Stimulated activated CD4-positive, alpha-beta T cell treated with anti-CD3 and anti-CD28 coated beads, TNF-alpha, amount 100 ng/mL, for 24 hours (primary cell): ENCODE measurements around the gene SNX18.

ENCODE experiments used
- DNase-seq, 3 experiments: peaks; one replicate each; pipeline ENCODE4 v3.0.0-alpha.2; 2020; ENCODE audit warnings: low read depth in 3 of 3

SNX18 gene

GRCh38 chr5:54541823-54542783 lies 24.5 kb downstream of the SNX18 start:
- DNase-seq: no peak

DNA sequence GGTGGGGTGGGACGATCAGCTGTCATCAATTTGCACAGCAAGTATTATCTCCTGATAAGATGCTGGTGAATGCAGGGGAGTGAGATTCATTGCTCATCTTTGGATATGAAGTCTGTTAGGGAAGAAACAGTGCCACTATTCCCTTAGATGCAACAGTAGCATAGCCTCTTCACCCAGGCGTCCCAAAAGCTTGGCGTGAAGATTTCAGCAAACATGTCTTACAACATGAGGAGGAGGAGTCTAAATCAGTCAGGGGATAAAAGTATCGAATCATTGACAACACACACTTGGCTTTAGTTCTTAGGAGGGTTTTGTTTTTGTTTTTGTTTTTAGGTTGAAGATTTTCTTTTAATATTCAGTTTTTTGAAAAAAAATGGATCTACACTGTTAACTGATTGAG lies 26.5 kb downstream of the SNX18 start:
- DNase-seq: no peak

- no peak for DNase-seq
Measured at GRCh38 chr5:54545796-54546195, 28.2 kb downstream of the SNX18 start.

DNA sequence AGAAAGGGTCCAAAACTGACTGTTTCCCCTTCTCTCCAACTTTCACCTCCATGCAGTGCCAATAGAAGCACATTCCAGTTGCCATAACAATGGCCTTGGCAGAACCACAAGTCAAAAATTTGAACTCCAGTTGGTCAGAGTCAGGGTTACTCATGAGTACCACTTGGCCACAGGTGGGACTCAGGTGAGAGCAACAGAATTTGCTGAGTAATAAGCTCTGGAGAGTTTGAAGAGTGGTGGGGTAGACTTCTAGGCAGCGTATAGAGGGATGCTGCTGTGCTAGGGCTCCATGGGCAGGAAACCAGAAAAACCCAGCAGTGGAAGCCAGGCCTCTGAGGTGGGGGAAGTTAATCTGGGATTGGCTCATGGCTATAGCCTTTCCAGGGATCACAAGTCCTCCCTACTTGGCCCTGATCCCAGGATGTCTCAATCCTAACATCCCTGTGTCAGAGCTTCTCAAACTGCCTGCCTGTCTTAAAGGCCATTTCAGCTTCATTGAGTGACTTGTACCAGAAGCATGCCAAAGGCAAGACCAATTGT lies 30.2 kb downstream of the SNX18 start:
- no peak for DNase-seq

DNA sequence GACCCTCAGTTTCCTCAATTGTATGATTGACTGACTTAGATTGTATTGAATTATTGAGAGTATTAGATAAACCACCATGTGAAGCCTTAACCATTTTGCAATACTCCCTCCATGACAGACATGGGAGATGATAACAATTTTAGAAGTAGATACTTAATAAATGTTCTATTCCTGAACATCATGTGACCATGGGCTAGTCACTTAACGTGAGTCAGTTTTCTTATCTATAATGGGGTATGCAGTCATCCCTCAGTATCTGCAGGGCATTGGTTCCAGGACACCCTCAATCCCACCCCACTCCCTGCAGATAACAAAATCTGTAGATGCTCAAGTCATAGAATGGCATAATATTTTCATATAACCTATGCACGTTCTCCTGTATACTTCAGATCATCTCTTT lies 31.0 kb downstream of the SNX18 start:
- no peak for DNase-seq

DNA sequence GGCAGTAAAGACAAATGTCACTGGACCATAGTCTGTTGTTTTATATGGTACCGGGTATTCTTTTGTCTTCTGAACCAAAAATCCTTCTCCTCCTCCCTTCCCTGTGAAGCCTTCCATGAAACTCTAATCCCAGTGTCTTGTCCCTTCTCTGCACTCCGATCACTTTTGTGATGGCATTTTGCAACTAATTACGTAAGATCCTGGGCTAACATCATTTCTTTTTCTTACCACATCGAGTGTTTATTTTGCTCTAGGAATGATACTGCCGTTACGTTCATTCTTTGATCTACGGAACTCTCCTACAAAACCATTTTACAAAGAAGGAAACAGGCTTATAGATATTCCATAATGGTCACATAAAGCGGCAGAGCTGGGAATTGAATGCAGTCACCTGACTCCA lies 33.7 kb downstream of the SNX18 start:
- DNase-seq: no peak

- DNase-seq: no peak
Measured at GRCh38 chr5:54551926-54552325, 34.4 kb downstream of the SNX18 start.

GRCh38 chr5:54552446-54552845 lies 34.9 kb downstream of the SNX18 start:
- DNase-seq: no peak

DNA sequence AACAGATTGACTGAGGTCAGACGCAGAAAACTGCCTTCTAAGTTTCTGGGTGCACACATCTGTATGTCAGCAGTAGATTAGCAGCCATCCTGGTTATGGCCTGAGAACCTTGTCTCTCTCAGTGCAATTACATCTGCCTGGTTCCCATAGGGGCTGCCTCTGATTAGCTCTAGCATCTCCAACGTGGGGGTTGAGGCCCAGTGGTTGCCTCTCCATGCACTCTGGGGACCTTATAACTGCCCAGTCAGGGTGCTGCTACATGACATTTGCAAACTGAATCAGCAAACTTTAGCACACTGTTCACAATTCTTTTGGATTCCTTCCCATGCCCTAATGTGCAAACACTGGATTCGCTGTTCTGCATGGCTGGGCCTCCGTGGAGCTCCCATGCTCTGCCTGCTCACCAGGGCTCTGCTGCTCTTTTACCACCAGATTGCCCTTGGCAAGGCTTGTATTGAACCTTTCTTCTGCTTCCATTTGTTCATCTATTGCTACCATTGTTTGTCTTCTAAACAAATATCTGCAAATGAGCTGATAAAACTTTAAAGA lies 36.2 kb downstream of the SNX18 start:
- DNase-seq: no peak

GRCh38 chr5:54556141-54556540 lies 38.6 kb downstream of the SNX18 start:
- DNase-seq: no peak

DNA sequence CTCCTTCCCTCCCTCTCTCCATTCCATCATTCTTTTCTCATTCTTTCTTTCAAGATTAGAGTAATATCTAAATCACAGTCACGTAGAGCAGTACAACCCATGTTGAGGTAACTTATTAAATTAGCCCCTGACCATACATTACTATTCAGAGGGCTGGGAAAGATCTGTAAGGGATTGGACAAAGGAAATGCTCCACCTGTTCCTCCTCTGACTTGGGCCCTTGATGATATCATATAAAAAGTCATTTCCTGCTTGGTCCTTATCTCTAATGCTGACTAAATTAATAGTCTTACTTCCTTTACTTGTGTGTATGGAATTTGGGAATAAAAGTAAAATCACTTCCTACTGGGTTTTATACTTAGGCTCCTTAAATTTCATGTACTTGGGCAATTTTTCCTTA lies 40.8 kb downstream of the SNX18 start:
- no peak for DNase-seq

DNA sequence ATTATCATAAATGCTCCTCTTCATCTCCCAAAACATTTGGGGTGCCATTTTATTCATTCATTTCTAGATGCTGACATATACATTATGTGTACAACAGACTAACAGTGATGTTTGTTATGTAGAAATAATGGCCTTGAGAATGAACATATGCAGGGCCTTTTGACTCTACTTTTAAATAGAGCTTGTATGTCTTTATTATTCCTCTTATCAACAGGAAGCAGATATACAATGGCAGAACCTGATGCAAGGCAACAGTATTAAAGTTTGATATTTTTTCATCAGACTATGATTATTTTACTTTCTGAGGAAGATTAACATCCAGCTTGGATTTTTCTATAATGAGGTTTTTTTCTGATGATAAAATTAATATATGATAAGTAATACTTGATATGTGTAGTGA lies 44.1 kb downstream of the SNX18 start:
- no peak for DNase-seq

DNA sequence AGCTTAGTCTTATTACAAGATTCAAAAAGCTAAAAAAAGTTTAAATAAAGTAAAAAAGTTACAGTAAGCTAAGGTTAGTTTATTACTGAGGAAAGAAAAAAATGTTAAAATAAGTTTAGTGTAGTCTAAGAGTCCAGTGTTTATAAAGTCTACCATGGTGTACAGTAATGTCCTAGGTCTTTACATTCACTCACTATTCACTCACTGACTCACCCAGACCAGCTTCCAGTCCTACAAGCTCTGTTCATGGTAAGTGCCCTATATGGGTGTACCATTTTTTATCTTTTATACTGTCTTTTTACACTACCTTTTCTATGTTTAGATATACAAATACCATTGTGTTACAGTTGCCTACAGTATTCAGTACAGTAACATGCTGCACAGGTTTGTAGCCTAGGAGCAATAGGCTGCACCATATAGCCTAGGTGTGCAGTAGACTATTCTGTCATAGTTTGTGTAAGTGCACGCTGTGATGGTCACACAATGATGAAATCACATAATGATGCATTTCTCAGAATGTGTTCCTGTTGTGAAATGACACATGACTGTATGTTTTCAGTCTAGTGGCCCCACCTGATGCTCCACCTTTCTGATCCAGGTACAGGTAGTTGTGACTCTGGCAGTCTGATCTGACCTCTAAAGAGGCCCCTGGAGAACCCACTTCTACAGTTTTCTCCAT lies 45.7 kb downstream of the SNX18 start:
- no peak for DNase-seq

DNA sequence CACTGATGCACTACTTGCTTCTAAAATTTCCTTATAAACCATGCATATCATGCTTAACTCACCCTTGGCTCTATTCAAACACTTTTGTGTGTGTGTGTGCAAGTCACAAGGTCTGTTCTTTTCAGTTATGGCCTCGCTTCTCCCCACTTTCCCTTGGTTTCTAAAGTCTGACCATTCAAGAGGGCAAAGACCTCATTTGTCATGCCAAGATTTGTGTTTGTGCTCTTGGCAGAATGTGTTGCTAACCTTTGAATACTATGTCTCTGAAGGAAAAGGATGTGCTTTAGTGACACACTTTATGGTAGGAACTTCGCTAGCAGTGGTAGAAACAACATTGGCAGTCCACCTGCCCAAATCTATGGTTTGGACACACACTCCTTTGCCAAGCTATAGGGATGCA lies 50.4 kb downstream of the SNX18 start:
- no peak for DNase-seq

- no peak for DNase-seq
Measured at GRCh38 chr5:54570916-54571315, 53.4 kb downstream of the SNX18 start.

DNA sequence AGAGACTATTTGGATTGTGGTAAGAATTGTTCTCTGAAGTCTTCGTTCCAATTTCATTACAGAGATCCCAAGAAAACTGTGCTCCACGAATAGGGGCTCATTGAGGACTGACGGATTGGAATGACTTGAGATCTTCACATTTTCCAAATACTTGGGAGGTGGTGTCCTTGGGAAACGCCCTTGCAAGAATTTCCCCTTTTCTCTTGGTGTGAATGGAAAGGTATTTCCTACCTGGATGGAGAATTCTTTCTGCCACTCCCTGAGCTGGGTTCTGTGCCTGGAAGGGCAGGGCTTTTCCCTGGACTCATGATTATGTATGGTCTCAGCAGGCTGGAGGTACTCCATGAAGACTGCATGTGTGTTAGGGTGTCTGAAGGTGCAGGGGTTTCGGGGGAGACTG lies 53.9 kb downstream of the SNX18 start:
- DNase-seq: no peak

- no peak for DNase-seq
Measured at GRCh38 chr5:54573812-54574489, 56.4 kb downstream of the SNX18 start.

- no peak for DNase-seq
Measured at GRCh38 chr5:54577528-54577927, 60.0 kb downstream of the SNX18 start.

DNA sequence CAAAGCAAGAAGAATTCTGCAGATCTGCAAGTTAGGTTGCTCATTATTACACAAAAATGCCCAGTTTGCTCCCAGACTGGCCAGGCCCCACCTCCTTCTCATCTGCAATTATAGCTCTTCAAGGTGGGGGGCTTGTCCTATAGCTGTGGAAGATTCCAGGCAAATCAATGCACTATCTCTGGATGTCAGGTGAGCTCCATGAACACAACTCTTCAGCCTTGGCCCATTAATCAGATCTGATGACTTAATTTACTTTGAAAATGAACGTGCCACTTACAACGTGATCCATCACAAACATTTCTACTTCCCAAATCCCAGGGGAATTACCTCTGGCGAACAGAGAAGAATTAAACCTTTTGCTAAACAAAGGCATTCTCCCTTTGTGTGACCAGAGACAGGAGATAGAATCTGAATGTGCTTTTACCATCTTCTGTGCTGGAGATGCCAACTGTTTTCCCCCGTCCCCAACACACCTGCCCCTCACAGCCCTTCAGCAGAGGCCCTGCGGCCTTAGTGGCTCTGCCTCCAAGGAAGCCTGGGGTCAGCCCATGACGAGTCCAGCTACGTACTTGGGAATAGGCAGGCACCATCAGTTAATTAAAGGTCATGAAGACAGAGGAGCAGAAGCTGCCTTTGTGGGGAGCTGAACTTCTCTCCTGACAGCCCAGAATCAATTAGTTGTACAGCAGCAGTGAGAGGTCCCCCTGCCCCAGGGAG lies 60.5 kb downstream of the SNX18 start:
- DNase-seq: no peak

- no peak for DNase-seq
Measured at GRCh38 chr5:54579591-54580295, 62.2 kb downstream of the SNX18 start.
